Cortex of kidney (tissue), 1 donor: ENCODE data around the gene ZBTB16.
"Not testable (repeated sequence)": the region's sequence is repeated elsewhere in the genome, so short reads cannot be mapped to it uniquely, and the experiment has no call there.

Experiments used
- DNase-seq: peaks from one replicate; lab custom pipeline; 2025; lab: John Stamatoyannopoulos, UW

Gene ZBTB16

DNA sequence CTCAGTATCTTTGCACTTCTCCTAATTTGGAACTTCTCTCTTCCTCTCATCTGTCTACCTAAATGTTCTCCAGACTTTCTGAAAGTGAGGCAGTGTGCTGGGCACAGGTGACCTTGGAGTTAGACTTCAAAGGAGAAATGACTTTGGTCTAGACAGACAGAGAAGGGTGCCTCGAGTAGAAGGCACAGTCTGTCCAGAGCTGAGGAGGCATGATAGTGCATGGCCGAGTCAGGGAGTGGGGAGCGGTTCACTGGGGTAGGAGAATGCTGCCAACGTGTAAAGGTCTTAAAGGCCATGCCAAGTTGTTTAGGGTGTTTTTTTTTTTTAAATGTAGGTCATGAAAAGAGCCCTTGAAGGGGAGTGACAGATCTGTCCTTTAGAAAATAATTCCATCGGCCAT, 17.3 kb upstream of the ZBTB16 start:
- no peak for DNase-seq

DNA sequence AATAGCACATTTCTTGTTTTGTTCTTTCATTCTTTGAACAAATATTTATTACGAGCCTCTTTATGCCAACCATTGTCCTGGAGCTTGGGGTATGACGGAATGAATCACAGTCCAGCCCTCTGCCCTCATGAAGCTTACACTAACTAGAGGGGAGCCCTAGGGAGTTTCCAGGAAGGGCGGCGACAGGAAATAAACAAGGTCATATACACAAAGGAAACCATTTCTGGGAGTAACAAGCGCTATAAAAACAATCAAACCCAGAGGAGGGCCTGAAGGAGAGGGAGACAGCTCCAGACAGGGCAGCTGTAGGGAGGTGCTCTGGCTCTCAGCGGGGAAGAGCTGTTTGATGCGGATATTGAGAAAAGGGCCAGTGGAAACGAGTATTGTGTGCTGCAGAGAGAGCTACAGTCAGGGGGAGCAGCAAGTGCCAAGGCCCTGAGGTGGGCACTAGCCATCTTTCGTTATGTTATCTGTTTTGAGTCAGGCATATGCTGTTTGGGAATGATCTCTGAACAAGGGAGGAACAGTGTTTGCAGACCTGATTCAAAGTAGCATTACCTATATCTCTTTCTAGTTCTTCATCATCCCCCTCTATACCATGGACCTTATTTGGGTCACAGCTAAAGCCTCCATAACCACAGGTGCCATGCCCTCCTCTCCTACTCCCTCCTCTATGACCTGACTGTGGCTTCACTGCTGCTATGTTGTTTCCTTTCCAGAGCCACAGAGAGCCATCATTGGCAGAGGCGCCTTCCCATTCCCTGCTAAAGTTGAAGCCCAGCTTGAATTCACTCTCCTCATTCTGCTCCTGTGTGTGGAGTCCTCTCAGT, 15.3 kb upstream of the ZBTB16 start:
- no peak for DNase-seq

DNA sequence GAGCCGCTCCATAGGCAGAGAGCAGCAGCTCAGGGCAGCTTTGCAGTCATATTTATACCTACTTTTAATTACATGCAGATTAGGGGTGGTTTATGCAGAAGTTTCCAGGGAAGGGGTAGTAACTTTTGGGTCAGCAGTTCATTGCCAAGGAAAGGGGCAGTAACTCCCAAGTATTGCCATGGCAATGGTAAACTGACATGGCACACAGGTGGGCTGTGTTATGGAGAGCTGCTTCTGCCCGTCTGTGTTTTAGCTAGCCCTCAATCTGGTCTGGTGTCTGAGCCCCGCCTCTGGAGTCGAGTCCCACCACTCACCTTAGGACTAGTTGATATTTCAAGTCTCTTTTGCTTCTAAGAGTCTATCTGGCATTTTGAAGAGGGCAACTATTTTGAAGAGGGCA, 12.2 kb upstream of the ZBTB16 start:
- no peak for DNase-seq

DNA sequence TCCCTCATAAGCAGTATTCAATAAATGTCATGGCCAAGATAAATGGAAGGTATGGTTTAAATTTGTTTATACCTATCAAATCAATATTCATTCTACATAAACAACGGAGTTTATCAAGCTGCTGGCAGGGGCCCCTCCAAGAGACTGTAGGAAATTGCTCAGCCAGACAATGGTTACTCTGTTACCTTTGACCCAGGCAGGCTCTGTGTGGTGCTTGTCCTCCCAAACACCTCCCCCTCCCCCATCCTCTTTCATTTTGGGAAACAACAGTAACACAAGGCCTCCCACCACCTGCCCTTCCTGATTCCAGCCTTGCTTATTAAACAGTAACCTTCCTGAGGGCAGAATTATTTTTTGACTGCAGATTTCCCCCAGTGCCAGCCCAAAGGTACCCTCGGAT, 10.5 kb upstream of the ZBTB16 start:
- no peak for DNase-seq

DNA sequence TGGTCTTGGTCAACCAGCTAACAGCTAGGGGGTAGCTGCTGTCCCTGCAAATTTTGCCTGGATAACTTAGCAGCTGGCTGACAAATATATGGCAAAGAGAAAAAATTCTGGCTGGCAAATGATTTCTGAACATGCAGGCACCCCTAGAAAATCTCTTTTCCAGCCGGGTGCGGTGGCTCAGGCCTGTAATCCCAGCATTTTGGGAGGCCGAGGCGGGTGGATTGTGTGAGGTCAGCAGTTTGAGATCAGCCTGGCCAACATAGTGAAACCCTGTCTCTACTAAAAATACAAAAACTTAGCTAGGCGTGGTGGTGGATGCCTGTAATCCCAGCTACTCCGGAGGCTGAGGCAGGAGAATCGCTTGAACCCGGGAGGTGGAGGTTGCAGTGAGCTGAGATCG, 9.7 kb upstream of the ZBTB16 start:
- DNase-seq = not testable (repeated sequence)

DNA sequence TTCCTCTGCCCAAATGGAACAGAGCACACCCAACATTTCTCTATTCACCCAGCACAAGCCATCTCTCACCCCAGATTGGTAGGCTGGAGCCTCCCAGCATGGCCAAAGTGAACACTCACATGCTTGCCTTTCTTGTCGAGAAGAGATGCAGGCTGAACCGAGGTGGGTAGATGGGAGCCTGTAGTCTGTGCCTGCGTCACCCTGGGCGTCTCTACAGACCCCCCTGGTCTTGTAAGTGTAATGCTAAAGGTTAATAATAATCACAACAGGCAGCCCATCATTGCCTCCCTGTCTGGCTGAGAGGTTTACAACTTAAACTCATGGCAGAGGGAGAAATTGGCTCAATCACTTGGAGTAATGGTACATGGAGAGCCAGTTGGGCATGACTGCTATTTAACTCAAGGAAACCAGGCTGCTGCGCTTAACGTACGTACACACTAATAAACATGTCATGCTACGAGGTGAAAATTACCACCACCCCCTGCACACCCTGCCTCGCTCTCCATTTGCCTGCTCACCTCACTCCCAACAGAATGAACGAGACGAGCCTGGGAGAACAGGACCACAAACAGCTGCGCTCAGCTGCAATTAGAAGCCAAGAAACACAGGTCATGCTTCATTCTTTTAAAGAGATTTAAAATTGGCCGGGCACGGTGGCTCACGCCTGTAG, 9.1 kb upstream of the ZBTB16 start:
- DNase-seq = no peak

DNA sequence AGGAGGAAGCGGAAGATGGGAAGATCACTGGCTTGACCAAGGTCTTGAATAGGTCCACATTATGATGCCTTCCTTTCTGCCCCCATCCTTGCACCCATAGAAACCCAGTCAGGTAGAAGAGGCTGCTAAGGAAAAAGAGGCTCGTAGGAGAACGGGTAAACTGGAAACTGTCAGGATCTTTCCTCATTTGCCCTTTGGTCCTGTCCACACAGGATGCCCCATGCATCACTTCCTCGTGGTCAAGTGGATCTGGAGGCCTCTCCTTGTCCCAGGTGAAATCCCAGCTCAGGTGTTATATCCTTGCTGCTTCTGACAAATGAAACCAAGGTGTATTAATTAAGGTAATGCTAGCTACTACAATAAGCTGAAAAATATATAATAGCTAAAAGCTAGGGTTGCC, 8.0 kb upstream of the ZBTB16 start:
- no peak for DNase-seq

DNA sequence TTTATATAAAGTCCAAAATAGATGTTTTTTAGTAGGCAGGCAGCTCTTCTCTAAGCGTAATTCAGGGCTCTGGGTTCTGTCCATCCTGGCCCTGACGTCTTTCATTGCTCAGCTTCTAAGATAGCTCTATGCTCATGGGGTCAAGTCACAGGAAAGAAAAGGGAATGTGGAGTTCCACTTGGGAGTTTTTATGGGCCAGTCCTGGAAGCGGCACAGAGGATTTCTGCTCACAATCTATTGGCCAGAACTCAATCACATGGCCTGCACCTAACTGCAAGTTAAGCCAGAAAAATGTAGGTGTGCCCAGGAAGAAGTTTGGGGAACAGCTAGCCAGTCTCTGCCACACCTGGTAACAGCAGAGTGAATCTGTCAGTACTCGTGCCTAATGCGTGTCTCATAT, 7.4 kb upstream of the ZBTB16 start:
- no peak for DNase-seq

DNA sequence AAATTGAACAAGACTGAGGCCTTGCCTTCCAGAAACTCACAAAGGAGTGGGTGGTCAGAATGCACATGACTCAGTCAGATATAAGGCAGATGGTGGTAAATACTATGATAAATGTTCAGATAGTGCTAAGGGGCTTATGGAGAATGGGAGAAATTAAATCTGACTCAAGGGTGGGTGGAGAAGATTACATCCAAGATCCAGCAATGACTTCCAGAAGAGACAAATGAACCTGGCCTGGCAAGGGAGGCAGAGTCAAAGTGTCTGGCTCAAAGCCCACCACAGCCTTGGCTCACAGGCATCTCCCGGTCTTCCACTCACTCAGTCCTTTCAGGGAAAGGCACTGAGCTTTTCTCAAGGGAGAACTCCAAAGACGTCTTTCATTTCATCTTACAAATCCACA, 6.1 kb upstream of the ZBTB16 start:
- DNase-seq = no peak

DNA sequence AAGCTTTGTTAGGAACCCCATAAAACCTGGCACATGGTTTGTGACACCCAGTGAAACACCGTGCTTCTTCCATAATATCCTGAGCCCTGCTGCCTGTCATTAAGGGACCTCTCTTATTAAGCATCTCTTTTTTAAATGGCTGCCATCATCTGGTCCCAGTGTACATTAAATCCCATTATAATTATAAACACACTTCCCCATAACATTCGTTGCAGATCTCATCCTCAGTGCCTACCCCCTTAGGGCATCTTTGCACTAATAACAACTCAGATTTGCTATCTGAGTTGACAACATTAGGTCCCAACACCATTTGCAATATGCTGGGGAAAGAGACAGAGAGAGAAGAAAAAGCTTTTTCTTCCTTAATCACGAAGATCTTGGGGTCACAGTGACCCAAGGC, 4.7 kb upstream of the ZBTB16 start:
- no peak for DNase-seq

DNA sequence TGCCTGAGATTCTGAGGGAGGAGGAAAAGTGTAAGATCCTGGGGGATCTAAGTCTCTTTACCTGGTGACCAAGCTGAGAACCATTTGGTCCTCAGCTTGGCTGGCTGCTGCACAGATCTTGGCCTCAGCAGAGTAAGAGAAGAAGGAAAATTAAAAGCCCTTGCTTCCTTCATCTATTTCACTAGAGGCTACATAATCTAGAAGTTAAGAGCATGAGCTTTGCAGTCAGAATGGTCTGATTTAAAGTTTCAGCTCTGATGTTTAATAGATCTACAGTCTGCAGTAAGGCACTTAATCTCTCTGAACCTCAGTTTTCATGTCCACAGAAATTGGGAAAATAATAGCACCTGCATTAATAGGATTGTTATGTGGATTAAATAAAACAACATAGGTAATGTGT, 3.1 kb upstream of the ZBTB16 start:
- DNase-seq = no peak

DNA sequence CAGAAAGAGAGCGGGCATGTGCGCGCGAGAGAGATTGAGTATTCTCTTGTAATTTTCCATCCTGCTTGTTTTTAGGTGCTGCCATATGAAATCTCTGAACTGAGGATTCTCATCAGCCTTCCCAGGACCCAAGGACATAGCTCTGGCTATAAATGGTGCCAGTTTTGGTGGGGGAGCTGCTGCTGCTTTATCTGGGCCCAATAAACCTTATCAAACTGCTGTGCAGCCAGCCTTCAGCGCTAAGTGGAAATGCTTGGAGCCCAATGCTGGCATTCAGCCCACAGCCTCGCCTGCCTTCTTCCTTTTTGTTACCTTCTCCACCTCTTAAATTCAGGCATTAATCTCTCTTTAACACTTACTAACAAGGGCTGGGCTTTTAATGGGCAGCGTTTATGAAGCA, 2.4 kb upstream of the ZBTB16 start:
- no peak for DNase-seq

DNA sequence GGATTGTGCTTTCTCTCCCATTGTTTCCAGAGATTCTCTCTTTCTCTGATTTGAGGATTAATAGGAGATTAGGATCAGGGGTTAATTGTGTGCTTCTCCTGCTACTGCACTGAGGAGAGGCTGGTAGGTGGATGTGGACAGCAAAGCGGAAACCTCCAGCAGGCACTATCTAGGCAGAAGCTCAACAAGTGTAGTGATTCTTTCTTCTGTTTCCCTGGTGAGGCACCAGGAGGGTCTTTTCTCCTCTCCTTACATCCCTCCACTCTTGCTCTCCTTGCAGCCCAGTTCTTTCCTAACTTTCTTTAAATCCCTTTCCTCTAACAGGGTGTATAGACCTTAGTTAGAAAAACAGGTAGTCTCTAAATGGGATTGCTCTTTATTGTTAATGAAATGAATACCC, 1.9 kb upstream of the ZBTB16 start:
- DNase-seq = no peak

DNA sequence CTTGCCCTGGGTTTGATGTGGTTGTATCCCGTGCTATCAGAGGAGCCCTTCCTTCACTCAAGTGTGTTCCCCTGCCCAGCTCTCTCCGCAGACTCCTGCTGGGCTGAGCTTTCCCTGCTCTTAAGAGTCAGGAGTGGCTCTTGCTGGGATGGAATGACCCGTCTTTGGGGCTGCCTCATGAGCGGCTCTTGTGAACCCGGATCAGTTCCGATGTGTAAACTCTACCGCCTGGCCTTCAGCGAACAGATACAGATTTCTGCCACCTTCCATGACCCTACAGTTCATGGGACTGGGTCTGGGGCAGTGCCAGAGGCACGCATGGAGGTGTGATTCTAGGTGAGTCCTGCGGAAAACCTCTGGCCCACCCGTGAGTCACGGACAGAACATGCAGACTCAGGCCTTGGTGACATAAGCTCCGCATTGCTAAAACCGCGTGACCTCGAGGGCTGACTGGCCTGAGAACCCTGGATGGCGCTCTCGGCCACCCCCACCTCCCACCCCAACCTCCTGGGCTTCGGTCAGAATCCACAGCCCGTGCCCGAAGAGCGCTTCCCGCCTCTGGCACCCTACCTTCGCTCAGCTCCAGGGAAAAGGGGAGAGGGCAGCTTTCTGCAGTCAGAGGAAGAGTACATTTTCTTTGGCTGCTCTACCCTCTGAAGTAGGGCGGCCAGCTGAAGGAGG, 1.3 kb upstream of the ZBTB16 start:
- no peak for DNase-seq

DNA sequence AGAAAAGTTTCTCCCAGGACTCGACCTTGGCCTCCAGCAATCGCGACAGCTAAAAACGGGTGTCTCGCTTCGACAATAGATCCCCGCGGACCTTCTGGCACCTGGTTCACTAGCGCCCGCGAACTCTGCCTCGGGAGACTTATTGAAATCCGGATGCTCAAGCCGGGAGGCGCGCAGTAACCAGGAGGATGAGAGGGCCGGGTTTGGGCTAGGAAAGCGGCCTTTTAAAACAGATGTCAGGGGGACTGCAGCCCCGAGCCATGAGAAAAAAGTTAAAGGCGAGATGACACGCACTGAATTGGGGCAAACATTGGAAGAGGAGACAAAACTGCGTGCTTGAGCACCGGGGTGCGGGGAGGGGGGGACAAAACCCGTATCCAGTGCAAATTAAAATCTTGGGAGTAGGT, 637 bp upstream of the ZBTB16 start:
- no peak for DNase-seq

DNA sequence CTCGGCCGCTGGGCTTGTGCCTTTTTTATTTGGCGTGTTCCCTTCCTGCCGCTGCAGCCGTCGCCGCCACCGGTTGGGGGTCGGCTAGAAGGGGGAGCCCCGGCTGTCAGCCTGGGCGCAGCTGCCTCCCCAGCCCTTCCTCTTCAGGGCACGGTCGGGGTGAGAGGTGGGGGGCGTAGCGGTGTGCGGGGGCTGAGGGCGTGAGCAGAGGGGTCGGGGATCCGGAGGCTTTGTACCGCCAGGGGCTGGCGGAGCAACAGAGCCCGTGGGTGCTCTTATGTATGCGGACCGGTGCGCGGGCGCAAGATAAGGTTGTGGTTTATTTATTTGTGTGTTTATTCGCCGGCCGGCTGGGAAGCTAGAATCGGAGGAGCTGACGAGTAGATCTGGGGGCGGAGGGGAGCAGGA, 477 bp downstream of the ZBTB16 start:
- DNase-seq = no peak

DNA sequence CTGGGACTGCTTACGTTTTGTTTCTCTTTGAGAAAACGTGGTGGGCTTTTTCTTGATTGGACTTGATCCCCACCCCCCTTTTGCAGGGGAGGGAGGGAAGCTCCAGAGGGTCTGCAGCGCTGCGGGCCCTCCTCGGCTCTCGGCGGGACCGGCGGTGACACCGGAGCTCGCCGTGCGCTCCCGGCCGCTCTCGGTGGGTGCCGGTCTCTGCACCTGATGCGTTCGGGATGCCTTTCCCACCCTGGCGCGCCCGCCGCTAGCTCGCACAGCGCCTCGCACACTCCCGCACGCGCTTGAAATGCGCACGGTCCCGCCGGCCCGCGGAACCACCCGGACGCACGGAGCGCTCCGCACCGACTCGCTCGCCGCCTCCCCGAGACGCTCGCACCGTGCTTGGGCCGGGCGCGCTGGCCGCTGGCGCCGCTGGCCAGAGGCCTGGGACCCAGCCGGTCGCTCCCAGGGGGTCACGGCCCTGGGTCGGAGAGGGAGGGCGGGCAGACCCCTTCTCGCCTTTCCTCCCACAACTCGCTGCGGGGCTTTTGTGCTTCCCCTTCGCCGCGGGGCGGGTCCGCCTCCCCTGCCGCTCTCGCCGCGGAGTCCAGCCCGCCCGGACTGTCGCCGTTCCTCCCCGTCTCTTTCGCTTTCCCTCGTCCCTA, 1.0 kb downstream of the ZBTB16 start:
- DNase-seq = no peak

DNA sequence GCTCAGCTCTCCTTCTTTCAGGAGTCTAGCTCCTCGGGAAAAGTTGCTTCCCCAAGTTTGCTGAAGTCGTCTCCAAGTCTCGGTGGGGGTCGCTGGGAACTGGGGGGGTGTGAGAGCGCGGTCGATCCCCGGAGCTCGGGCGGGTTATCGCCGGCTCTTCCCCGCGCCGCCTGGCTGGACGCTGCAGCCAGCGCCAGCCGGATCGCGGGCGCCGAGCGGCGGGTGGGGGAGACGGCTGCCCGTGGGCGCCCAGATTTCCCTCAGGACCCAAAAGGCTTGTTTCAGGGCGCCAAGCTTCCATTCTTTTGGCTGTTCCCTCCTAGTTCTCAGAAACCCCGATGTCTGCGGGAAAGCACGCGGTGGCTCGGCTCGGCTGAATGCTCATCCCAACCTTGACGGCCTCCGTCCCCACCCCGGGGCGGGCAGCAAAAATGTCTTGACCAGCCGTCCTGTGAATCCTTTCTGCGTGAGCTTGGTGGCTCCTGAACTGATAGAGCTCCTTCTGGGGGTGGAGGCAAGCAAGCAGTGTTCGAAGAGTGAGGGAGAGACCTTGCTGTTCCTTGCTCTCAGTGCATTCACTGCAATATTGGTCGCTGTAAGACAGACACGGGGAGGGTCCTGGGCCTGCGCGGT, 1.7 kb downstream of the ZBTB16 start:
- no peak for DNase-seq

DNA sequence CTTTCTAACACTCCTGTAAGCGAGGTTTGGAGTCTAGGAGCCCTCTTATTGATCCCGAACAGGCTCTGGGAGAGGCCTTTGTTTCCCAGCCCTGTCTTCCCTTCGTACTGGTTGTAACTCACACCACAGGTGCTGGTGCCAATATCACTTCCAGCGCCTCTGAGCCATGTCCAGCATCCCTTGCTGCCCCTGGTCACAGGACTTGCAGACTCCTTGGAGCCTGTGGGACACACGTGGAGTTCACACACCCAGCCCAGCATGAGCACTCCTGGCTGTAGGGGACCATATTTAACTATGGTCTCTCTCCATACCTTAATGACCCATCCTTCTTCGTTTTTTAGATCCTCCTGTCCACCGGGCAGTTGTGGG, 2.2 kb downstream of the ZBTB16 start:
- DNase-seq = no peak

DNA sequence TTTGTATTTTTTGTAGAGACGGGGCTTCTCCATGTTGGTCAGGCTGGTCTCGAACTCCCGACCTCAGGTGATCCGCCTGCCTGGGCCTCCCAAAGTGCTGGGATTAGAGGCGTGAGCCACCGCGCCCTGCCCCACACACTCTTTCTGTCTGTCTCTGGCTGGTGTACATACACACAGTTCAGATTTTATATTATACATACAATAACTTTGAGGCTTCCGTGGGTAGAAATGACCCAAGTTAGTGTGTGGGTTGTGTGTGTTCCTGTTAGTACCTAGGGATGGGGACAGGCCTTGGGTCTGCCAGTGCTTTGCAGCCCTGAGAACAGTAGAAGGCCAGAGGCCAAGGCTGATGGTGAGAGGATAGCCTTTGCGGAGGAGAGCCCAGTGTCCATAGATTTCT, 2.8 kb downstream of the ZBTB16 start:
- no peak for DNase-seq

DNA sequence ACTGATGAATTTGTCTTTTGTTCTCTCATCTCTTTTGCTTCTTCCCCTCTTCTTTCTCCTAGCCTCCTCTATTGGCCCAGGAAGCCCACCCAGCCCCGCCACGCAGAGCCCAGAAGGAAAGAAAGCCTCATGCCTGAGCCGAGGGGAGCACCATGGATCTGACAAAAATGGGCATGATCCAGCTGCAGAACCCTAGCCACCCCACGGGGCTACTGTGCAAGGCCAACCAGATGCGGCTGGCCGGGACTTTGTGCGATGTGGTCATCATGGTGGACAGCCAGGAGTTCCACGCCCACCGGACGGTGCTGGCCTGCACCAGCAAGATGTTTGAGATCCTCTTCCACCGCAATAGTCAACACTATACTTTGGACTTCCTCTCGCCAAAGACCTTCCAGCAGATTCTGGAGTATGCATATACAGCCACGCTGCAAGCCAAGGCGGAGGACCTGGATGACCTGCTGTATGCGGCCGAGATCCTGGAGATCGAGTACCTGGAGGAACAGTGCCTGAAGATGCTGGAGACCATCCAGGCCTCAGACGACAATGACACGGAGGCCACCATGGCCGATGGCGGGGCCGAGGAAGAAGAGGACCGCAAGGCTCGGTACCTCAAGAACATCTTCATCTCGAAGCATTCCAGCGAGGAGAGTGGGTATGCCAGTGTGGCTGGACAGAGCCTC, 3.8 kb downstream of the ZBTB16 start:
- DNase-seq = no peak

DNA sequence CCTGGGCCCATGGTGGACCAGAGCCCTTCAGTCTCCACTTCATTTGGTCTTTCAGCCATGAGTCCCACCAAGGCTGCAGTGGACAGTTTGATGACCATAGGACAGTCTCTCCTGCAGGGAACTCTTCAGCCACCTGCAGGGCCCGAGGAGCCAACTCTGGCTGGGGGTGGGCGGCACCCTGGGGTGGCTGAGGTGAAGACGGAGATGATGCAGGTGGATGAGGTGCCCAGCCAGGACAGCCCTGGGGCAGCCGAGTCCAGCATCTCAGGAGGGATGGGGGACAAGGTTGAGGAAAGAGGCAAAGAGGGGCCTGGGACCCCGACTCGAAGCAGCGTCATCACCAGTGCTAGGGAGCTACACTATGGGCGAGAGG, 4.3 kb downstream of the ZBTB16 start:
- DNase-seq = no peak
